ENCODE measurements around the gene ANXA8.
"Not testable (repeated sequence)": the region's sequence is repeated elsewhere in the genome, so short reads cannot be mapped to it uniquely, and the experiment has no call there.

The ANXA8 gene, protein sequence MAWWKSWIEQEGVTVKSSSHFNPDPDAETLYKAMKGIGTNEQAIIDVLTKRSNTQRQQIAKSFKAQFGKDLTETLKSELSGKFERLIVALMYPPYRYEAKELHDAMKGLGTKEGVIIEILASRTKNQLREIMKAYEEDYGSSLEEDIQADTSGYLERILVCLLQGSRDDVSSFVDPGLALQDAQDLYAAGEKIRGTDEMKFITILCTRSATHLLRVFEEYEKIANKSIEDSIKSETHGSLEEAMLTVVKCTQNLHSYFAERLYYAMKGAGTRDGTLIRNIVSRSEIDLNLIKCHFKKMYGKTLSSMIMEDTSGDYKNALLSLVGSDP

DNA sequence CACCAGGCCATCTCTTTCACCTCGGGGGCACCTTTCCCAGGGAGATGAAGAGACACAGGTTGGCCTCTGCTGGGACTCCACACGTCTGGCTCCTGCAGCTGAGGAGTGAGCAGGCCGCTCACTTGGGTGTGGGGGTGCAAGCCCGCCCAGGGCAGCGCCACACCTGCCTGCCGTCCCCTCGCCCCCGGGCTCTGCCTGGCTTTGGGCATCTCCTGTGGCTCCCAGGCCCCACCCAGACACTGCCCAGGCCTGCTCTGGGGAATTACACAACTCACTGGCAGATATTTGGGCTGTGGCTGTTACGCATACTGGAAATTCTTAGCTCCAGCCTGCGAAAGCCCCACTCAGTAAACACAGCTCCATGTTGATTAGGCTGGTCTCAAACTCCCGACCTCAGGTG is at the start of gene ANXA8:
ANXA8 (minus strand) TSS at position 193 of the 400 bp plus-strand sequence; CDS start at position 11, 182 bp downstream.
- DNase-seq (ENCODE audit: low read depth): not testable (repeated sequence)

GRCh38 chr10:47523475-47523874 is 39.6 kb upstream of the ANXA8 start, which contains the start of gene AGAP9:
Gene AGAP9, minus strand, starts transcription at chr10:47523638. Its CDS starts 112 bp downstream, at chr10:47523526.
- not testable (repeated sequence) for DNase-seq (ENCODE audit: low read depth)

DNA sequence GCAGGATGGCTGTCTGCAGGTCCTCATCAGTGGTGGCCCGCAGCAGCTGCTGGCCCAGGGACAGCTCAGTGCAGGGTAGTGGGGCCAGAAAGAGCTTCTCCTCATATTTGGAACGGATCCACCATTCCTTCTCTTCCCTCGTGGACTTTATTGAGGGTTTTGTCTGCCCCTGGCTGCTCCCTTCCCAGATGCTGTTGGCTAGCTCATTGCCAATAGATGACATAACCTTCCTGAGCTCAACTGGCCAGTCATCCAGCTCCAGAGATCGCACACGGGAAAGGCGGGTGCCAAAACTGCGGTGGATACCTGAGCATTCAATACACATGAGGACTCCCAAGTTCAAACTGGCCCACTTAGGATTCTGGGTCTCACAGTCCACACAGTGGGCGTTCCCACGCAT is 18.4 kb upstream of the ANXA8 start:
- DNase-seq (ENCODE audit: low read depth): not testable (repeated sequence)

GRCh38 chr10:47494226-47494625 is 10.3 kb upstream of the ANXA8 start:
- DNase-seq (ENCODE audit: low read depth): not testable (repeated sequence)

DNA sequence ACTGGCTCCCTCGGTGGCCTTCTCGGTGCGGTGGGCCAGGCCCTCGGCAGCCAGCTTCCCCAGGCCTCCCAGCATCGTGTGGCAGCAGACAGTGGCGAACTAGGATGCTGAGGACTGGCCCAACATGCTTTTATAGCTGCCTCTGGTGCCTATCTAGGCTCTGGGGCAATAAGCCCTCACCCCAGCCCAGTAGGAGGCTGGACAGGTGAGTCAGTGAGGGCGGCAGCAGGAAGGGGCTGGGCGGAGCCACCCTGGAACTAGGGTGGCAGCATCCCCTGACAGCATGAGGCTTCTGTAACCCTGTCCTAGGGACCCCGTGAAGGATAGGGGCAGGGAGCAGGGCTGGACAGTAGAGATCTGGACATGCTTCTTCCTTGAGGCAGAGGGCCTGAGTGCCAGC is 7.7 kb upstream of the ANXA8 start, which contains the start of gene FAM25G:
FAM25G (minus strand) TSS at position 101 of the 400 bp plus-strand sequence; CDS start at position 75, 26 bp downstream.
- DNase-seq (ENCODE audit: low read depth): not testable (repeated sequence)

DNA sequence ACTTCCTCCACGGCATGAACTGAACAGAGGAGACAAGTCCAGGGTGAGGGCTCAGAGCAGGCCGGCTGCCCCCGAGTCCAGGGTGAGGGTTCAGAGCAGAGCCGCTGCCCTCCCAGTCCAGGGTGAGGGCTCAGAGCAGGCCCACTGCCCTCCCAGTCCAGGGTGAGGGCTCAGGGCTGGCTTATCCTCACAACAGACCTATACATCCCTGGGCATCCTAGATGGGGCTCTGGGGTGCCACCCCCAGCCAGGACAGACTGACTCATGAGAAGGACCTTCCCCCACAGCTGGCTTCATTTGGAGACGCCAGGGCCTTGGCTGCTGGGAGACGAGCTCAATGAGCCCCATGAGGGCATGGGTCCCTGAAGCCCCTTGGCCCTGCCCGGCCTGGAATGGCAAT is 5.7 kb upstream of the ANXA8 start:
- DNase-seq (ENCODE audit: low read depth): not testable (repeated sequence)

DNA sequence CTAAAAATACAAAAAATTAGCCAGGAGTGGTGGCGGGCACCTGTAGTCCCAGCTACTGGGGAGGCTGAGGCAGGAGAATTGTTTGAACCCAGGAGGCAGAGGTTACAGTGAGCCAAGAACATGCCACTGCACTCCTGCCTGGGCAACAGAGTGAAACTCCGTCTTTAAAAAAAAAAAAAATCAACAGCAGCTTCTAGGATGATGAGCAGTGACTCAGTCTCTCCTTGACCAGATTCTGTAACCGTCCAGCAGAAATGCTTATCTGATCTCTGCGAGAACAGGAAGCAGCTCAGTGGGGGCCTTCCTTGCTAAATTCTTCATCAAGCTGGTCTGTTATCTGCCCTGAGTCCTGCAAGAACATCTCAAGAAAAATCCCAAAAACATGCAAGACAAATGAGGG is 2.0 kb upstream of the ANXA8 start:
- DNase-seq (ENCODE audit: low read depth): not testable (repeated sequence)

GRCh38 chr10:47484786-47485185 is 871 bp upstream of the ANXA8 start:
- DNase-seq (ENCODE audit: low read depth): not testable (repeated sequence)

GRCh38 chr10:47482367-47482766 is 1.5 kb downstream of the ANXA8 start:
- not testable (repeated sequence) for DNase-seq (ENCODE audit: low read depth)

GRCh38 chr10:47481768-47482181 is 2.1 kb downstream of the ANXA8 start:
- DNase-seq (ENCODE audit: low read depth): not testable (repeated sequence)

DNA sequence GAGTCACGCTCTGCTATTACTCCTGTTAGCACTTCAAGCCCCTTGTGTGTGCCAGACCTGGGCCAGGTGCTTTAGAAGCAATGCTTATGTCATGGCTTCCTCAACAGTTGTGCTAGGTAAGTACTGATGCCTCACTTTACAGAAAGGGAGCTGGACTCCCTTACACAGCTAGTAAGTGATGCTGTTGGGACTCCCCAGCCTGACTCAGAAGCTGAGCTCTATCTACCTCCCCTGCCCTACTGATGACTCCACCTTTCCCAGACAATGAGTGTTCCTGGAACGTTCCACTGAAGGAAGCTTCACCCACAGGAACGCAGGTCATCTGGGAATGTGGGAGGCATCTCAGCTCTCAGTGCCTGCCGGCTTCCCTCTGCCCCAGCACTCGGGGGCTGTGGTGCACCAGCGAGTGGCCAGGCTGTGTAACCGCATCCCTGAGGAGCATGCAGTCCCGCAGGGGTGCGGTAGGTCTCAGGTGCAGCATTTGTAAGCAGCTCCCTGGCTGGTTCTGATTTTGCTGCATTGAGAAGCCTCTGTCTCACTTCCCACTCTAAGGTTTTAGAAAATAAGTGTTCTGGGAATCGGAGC is 2.6 kb downstream of the ANXA8 start:
- DNase-seq (ENCODE audit: low read depth): not testable (repeated sequence)

- not testable (repeated sequence) for DNase-seq (ENCODE audit: low read depth)
Observed at GRCh38 chr10:47480133-47480532, 3.8 kb downstream of the ANXA8 start.

DNA sequence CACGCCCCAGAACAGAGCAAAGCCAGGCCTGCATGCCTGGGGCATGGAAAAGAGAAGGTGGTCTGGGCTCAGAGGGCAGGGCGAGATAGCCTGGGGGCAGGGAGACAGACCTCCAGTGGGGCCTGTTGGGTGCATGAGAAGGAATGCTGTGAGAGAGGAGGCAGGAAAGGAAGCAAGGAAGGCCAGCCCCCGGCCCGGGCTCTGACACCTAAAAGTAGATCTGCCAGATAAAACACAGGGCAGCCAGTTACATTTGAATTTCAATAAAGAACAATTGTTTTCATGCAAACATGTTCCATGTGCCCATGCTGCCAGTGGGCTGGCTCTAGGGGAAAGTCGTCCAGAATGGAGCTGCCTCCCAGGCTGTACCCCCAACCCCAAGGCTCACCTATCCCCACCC is 5.8 kb downstream of the ANXA8 start:
- not testable (repeated sequence) for DNase-seq (ENCODE audit: low read depth)

DNA sequence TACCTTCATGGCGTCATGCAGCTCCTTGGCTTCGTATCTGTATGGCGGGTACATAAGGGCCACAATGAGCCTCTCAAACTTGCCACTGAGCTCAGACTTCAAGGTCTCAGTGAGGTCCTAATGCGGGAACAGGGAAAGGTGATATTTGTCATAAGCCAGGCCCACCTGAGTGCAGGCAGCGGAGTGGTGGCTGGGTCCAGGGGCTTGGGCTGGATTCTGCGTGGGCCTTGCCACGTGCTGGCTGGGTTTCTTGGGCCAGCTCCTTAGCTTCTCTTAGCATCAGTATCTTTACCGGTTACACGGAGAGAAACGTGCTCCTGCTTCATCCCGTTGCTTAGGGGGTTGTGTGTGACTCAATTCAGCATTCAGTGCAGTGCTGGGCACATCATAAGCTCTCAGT is 6.8 kb downstream of the ANXA8 start:
- not testable (repeated sequence) for DNase-seq (ENCODE audit: low read depth)

DNA sequence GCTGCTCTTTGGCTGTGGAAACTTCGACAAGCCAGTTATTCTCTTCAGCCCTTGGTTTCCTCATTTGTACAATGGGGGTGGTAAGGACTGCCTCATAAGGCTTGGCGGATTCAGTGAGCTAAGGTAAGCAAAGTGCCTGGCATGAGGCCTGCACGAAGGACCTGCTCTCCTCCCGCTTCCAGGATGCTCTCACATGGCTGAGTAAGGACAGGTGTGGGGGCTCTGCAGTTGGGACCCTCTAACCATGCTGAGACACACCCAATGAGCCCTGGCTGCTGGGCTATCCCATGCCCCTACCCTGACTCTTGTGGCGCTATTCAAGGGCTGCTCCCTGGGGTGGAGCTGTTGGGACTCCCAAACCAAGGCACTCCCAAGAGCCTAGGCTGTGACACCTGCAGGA is 8.8 kb downstream of the ANXA8 start:
- DNase-seq (ENCODE audit: low read depth): not testable (repeated sequence)

- not testable (repeated sequence) for DNase-seq (ENCODE audit: low read depth)
Observed at GRCh38 chr10:47473516-47473915, 10.4 kb downstream of the ANXA8 start.

DNA sequence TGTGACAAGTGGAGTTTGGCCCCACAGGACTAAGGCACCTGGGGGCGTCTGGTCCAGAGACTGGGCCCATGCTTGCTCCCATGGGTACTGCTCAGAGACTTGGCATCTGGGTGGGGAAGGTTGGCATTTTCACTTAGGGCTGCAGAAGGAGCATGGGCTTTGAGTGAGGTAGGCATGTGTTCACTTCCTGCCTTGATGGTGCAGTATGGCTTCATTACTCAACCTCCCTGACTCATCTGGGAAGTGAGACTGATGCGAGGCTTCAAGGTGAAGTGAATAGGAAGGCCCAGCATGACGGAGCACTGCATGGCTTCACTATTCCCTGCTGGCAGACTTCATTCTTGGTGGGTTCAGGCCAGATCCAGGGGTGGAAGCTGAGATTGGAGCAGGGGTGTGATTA is 11.3 kb downstream of the ANXA8 start:
- DNase-seq (ENCODE audit: low read depth): not testable (repeated sequence)

GRCh38 chr10:47472072-47472471 is 11.8 kb downstream of the ANXA8 start:
- not testable (repeated sequence) for DNase-seq (ENCODE audit: low read depth)

DNA sequence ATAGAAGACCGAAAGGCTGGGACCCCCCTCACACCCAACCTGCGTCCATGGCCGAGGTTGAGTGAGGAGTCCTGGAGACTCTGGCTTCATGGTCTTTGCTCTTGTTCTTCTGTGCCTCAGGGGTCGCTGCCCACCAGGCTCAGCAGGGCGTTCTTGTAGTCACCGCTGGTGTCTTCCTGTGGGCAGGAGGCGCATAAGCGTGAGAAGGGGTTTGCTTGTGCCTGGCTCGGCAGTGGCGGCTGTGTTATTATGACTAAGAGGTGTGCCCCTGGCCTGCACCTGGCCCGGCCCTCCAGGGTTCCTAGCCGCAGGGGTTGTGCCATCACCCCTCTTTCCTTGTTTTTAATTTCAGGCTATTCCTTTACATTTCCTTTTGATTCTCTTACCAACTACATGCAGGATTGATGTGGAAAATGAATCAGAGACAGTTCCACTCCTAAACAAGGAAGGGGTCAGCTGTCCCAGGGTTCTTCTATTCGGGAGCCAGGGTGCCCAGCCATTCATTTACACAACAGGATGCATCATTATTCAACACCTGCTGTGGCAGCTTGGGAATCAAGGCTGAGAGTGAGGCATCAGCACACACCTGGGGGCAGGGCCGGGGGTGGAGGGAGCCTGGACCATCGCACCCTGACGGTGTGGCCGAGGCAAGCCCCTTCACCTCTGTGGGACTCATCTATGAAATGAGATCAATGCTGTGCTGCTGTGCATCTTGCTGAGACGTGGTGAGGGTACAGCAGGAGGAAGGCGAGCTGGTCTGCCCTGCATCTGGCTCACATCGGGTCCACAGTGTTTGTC is 15.0 kb downstream of the ANXA8 start:
- not testable (repeated sequence) for DNase-seq (ENCODE audit: low read depth)

GRCh38 chr10:47467957-47468356 is 16.0 kb downstream of the ANXA8 start:
- not testable (repeated sequence) for DNase-seq (ENCODE audit: low read depth)

- DNase-seq (ENCODE audit: low read depth): not testable (repeated sequence)
Observed at GRCh38 chr10:47467458-47467857, 16.5 kb downstream of the ANXA8 start.

GRCh38 chr10:47465216-47465917 is 18.5 kb downstream of the ANXA8 start:
- not testable (repeated sequence) for DNase-seq (ENCODE audit: low read depth)
